Measurements from ENCODE around the gene ZBTB46.

- no peak for TF ChIP-seq CTCF (IDR thresholded peaks at IDR 0.05)
- no peak for TF ChIP-seq ZFX (IDR thresholded peaks at IDR 0.05; ENCODE audit: borderline replicate concordance)
These were observed 86.9 kb downstream of the ZBTB46 start for GRCh38 chr20:63744158-63744557.

Measured in 22Rv1 (cell line).